ENCODE results near the gene SLC29A1.

- TF ChIP-seq POLR2A (IDR thresholded peaks at IDR 0.05) (no peak), CTCF (IDR thresholded peaks at IDR 0.05) (no peak)
These were observed 45.5 kb upstream of the SLC29A1 start for GRCh38 chr6:44177691-44178423.
